BJ (cell line): ENCODE measurements around the gene BHLHE23. TPM values are rescaled to one million over a fixed set of nuclear protein-coding genes. Genes with fewer than 3 reads are reported as not detected.

Source experiments
- CTCF ChIA-PET: fragments of 350-600 bp; formaldehyde crosslinking; extraction: SDS; loops from one replicate; lab custom pipeline; 2021; ENCODE audit warnings: antibody characterized with exemption, inconsistent platforms; lab: Yijun Ruan, JAX
- POLR2A ChIA-PET: fragments of 300-600 bp; sonication (Branson Sonifier 250); formaldehyde crosslinking; extraction: SDS; loops from one replicate; lab custom pipeline; 2021; ENCODE audit warnings: antibody characterized with exemption; lab: Charles Lee
- DNase-seq: peaks from one replicate; pipeline ENCODE4 v3.0.0-alpha.2; 2011; ENCODE audit warnings: low read depth
- H3K27me3 ChIP-seq: 2 replicates; pipeline ENCODE4 v1.6.0; 2011; ENCODE audit warnings: low read length; ENCODE audit not compliant: control insufficient read depth, insufficient read depth
- H3K36me3 ChIP-seq: 2 replicates; pipeline ENCODE4 v1.5.1; 2011; ENCODE audit warnings: low read length; ENCODE audit not compliant: control insufficient read depth, insufficient read depth
- H3K4me3 ChIP-seq: 2 replicates; pipeline ENCODE4 v1.5.1; 2011; ENCODE audit warnings: low read depth, mild to moderate bottlenecking, control low read depth, low read length
- CTCF ChIP-seq: IDR thresholded peaks from 2 replicates; pipeline ENCODE4 v1.5.1; 2011; ENCODE audit warnings: low read depth, mild to moderate bottlenecking, control low read depth, inconsistent platforms, low read length, moderate library complexity; ENCODE audit not compliant: insufficient read depth
- polyA plus RNA-seq: library from polyadenylated mRNA; depleted of rRNA; stranded (reverse); fragments of >200 nt; gene quantifications from 2 replicates; pipeline ENCODE4 v1.2.3, GENCODE V29; 2011

Gene BHLHE23
- polyA plus RNA-seq, 1 experiment, result not detected

GRCh38 chr20:63044204-63044600 lies 37.4 kb upstream of the BHLHE23 start:
- H3K4me3 ChIP-seq, result no peak overlapping the region
- ChIA-PET CTCF (no interaction called here), POLR2A (no interaction called here)
- no peak for DNase-seq
- peaks cover 1% of the 10 kb centered on the region for H3K27me3 ChIP-seq
- no peak for TF ChIP-seq CTCF
- no peaks in the 10 kb centered on the region for H3K36me3 ChIP-seq

GRCh38 chr20:63043348-63044203 lies 36.8 kb upstream of the BHLHE23 start:
- CTCF ChIA-PET, result interaction anchor here (1.0 to 1.5 kb wide), 2 partner anchors 12 to 13 kb away, joined by 3 read pairs; no protein-coding TSS in a partner anchor

GRCh38 chr20:63042448-63043071 lies 35.8 kb upstream of the BHLHE23 start:
- POLR2A ChIA-PET, result no interaction called here
- H3K27me3 ChIP-seq, result peaks cover 3% of the 10 kb centered on the region
- CTCF ChIA-PET, result interaction anchor here (1.0 to 1.5 kb wide), 2 partner anchors 13 to 14 kb away, joined by 3 read pairs; no protein-coding TSS in a partner anchor

More at GRCh38 chr20:63043348-63044203, 36.8 kb upstream of the BHLHE23 start:
- H3K36me3 ChIP-seq, result no peaks in the 10 kb centered on the region
- H3K27me3 ChIP-seq, result peaks cover 1% of the 10 kb centered on the region
- no peak overlapping the region for H3K4me3 ChIP-seq
- no peak for TF ChIP-seq CTCF
- POLR2A ChIA-PET, result no interaction called here
- DNase-seq, result no peak

GRCh38 chr20:63041776-63042175 lies 35.0 kb upstream of the BHLHE23 start:
- DNase-seq, result no peak
- TF ChIP-seq CTCF, result no peak
- Histone ChIP-seq H3K27me3 (peaks cover 3% of the 10 kb centered on the region), H3K4me3 (no peak overlapping the region), H3K36me3 (no peaks in the 10 kb centered on the region)
- POLR2A ChIA-PET, result no interaction called here
- CTCF ChIA-PET, result interaction anchor here (1.5 kb wide), 1 partner anchor 13 kb away, joined by 3 read pairs; no protein-coding TSS in a partner anchor

More at GRCh38 chr20:63042448-63043071, 35.8 kb upstream of the BHLHE23 start:
- DNase-seq, result no peak
- TF ChIP-seq CTCF, result no peak
- Histone ChIP-seq H3K4me3 (no peak overlapping the region), H3K36me3 (no peaks in the 10 kb centered on the region)

GRCh38 chr20:63037669-63038268 lies 31.0 kb upstream of the BHLHE23 start:
- DNase-seq, result no peak
- POLR2A ChIA-PET, result no interaction called here
- peaks cover 13% of the 10 kb centered on the region for H3K27me3 ChIP-seq
- no peaks in the 10 kb centered on the region for H3K36me3 ChIP-seq
- no peak for TF ChIP-seq CTCF
- CTCF ChIA-PET, result interaction anchor here (0.8 kb wide), 1 partner anchor 19 kb away, joined by 4 read pairs; no protein-coding TSS in a partner anchor
- no peak overlapping the region for H3K4me3 ChIP-seq
